NB4 (cell line): ENCODE results near the gene CLMN.

Experiments used
- DNase-seq: peaks from one replicate; pipeline ENCODE4 v3.0.0; 2010; ENCODE audit warnings: low read depth
- H3K4me3 ChIP-seq: one replicate; pipeline ENCODE4 v1.5.1; 2011; ENCODE audit warnings: mild to moderate bottlenecking, low read depth, low read length, moderate library complexity
- MYC ChIP-seq: IDR thresholded peaks from 2 replicates; pipeline ENCODE4 v1.6.1; 2011; ENCODE audit warnings: low read depth, low read length
- POLR2A ChIP-seq: IDR thresholded peaks from 2 replicates; pipeline ENCODE4 v1.6.1; 2011; ENCODE audit warnings: mild to moderate bottlenecking; ENCODE audit not compliant: insufficient read length; ENCODE audit errors: extremely low read depth
- TF ChIP-seq, protein P1 (sequence below): IDR thresholded peaks from one replicate; pipeline ENCODE4 v1.5.1; 2012; ENCODE audit warnings: low read depth, low read length
- TF ChIP-seq, protein P2 (sequence below): IDR thresholded peaks from 2 replicates; pipeline ENCODE4 v1.6.1; 2011; ENCODE audit warnings: low read depth, low read length

The CLMN gene

DNA sequence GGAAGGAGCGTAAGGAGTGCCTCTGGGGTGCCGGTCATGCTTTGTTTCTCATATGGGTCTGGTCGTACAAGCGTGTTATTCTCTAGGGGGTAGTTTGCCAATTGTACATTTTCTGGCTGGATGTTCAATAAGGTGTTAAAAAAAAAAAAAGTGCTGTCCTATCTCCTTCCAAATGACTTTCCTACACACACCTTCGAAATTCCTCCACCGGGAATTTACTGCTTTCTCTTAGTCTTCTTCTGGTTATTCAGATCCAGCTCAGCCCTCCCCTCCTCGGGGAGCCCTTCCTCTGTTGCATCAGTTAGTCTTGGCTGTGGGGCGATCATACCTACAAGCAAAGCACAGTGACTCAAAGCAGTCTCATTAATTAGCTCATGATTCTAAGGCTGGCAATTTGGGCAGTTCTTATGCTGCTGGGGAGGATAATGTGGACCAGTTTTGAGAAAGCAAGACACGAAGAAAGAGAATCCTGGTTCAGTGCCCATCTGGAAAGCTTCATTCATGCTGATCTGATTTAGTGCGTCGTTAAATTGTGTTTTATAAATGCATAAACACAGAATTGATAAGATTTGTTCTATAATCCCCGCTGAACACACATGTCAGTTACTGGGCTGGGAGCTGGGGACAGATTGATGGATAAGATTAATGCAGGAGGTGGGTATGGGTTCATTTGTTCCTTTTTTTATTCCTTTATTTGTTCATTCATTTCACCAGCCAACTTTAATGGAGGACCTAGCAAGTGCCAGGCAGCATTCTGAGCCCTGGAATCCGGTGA is 9.2 kb upstream of the CLMN start:
- TF ChIP-seq MYC = no peak
- TF ChIP-seq, protein P1, sequence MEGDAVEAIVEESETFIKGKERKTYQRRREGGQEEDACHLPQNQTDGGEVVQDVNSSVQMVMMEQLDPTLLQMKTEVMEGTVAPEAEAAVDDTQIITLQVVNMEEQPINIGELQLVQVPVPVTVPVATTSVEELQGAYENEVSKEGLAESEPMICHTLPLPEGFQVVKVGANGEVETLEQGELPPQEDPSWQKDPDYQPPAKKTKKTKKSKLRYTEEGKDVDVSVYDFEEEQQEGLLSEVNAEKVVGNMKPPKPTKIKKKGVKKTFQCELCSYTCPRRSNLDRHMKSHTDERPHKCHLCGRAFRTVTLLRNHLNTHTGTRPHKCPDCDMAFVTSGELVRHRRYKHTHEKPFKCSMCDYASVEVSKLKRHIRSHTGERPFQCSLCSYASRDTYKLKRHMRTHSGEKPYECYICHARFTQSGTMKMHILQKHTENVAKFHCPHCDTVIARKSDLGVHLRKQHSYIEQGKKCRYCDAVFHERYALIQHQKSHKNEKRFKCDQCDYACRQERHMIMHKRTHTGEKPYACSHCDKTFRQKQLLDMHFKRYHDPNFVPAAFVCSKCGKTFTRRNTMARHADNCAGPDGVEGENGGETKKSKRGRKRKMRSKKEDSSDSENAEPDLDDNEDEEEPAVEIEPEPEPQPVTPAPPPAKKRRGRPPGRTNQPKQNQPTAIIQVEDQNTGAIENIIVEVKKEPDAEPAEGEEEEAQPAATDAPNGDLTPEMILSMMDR = no peak
- no peak for TF ChIP-seq POLR2A
- TF ChIP-seq, protein P2, sequence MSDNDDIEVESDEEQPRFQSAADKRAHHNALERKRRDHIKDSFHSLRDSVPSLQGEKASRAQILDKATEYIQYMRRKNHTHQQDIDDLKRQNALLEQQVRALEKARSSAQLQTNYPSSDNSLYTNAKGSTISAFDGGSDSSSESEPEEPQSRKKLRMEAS = no peak
- H3K4me3 ChIP-seq = no peak overlapping the region
- no peak for DNase-seq

DNA sequence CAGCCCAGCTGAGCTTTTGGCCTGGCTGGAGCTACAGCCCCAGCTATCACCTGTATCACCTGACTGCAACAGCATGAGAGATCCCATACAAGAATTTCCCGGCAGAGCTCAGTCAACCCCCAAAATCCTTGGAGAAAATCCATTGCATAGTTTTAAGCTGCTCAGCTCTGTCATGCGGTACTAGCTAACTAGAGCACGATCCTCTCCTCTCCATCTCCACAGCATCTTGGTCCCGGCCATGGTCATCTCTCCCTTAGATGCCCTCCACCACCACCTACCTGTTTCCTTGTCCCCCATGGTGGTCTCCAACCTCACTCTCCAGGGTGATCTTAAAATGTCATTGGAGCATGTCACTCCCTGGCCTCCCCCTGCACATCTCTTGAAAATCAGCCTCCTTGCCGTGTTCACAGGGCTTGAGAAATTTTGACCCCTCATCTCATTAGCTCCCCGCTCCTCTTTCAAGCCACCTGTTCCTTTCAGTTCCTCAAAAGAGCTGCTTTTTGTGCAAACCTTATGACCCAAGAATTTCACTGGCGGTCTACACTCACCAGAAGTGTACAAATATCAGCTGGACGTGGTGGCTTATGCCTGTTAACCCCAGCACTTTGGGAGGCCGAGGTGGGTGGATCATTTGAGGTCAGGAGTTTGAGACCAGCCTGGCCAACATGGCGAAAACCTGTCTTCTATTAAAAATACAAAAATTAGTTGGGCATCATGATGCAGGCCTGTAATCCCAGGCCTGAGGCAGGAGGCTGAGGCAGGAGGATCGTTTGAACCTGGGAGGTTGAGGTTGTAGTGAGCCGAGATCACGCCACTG is 8.1 kb upstream of the CLMN start:
- TF ChIP-seq, protein P2 = no peak
- TF ChIP-seq, protein P1 = no peak
- TF ChIP-seq MYC = no peak
- no peak for TF ChIP-seq POLR2A
- peak; percentile 15 for DNase-seq
- no peak overlapping the region for H3K4me3 ChIP-seq

DNA sequence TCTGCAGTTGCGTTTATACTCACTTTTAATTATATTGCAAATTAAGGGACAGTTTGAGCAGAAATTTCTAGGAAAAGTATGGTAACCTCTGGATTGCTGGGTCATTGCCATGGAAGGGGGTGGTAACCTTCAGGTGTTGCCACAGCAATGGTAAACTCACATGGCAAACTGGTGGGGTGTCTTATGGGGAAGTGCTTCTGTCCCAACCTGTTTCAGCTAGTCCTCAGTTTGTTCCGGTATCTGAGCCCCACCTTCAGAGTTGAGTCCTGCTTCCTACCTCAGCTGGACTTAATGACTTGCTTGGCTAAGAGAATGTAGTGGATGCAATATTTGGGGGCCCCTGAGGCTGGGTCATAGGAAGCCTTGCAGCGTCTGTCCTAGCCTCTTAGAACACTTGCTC is 7.3 kb upstream of the CLMN start:
- no peak for DNase-seq
- no peak overlapping the region for H3K4me3 ChIP-seq
- TF ChIP-seq MYC = no peak
- TF ChIP-seq, protein P1 = no peak
- TF ChIP-seq, protein P2 = no peak
- TF ChIP-seq POLR2A = no peak

DNA sequence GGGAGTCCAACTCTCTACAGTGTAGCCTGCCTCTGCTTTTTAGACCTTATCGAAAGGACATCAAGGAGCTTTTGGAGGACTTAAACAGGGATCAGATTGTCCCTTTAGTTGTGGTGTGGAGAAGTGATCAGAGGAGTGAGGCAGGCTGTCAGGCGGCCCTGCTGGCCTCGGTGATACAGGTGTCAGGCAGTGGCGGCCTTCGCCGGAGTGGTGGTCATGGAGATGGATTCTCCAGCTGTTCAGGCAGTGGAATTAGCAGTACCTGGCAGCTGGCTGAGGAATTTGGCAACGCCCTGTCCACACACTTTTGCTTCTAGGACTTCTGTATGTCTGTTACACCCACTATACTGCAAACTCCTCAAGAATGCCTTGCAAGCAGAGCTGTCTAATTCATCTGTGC is 4.2 kb upstream of the CLMN start:
- no peak overlapping the region for H3K4me3 ChIP-seq
- TF ChIP-seq POLR2A (no peak), MYC (no peak)
- TF ChIP-seq, protein P1 = no peak
- TF ChIP-seq, protein P2 = no peak
- no peak for DNase-seq

DNA sequence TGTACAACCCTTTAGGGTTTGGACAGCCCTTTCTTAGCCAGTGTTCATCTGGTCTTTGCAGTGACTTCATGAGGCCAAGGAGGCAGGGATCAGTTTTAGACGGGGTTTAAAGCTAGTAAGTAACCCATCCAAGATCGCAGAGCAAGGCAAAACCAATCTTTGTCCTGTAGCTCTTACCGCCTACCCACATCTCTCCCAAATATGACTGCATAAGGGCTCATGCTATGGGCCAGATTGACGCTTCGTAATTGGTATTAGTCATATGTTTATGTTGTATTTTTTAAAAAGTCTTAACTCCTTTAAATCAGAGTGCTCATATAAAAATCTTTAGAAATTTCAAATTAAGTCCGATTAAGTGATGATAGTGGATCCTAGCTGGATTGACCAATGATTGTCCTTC is 3.7 kb upstream of the CLMN start:
- H3K4me3 ChIP-seq = no peak overlapping the region
- no peak for DNase-seq
- TF ChIP-seq, protein P2 = no peak
- TF ChIP-seq POLR2A = no peak
- no peak for TF ChIP-seq MYC
- TF ChIP-seq, protein P1 = no peak
